Nasal cavity respiratory epithelium epithelial cell of viscerocranial mucosa (primary cell): ENCODE data around the gene PGR. TPM values are rescaled to one million over a fixed set of nuclear protein-coding genes. Genes with fewer than 3 reads are reported as not detected.

ENCODE experiments used
- total RNA-seq: library from RNA; depleted of rRNA; stranded (reverse); fragments of >200 nt; gene quantifications from 2 replicates; pipeline ENCODE4 v1.2.3, GENCODE V29; 2014

The PGR gene
- total RNA-seq, result not detected in 2 replicates

GRCh38 chr11:101129203-101129943 lies at the start of gene PGR:
PGR (minus strand) TSS chr11:101129813; CDS start chr11:101129070, 743 bp downstream.

